SHP77 treated with DMSO at 0.1 percent for 48 hours (cell line): ENCODE measurements around the gene HYDIN.

ENCODE experiments used
- DNase-seq: peaks from one replicate; lab custom pipeline; 2025; lab: John Stamatoyannopoulos, UW

The HYDIN gene

DNA sequence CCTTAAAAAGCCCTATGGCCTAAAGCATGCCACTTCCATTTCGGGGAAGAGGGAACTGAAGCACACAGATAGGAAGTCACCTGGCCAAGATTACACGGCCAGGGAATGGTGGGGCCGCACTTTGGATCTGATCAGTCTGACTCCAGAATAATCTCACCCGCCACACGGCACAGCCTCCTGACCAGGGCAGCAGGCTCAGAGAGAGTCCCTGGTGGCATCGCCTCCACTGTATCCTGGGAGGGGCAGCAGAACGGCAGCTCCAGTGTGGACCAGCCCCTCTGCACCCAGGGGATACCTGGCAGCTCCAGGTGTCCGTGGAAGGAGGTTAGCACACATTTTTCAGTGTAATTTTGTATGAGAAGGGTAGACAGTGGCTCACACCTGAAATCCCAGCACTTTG lies 465.0 kb downstream of the HYDIN start:
- DNase-seq, result no peak

DNA sequence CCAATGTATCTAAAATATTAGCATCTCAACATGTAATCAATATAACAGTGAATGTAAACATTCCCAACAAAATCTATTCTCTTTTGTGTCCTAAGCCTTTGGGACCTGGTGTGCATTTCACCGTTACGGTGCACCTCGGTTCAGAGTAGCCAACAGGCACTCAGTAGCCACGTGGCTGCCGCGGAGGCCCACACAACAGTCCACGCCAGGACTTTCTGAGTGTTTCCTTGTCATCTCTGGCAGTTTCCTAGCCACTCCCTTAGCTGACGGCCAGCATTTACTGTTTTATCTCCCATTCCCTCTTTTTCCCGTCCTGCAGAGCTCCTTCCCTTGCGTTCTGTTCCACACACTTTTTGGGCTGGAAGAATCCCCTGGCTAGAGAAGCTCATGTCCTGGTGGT lies 465.9 kb downstream of the HYDIN start:
- DNase-seq, result no peak

DNA sequence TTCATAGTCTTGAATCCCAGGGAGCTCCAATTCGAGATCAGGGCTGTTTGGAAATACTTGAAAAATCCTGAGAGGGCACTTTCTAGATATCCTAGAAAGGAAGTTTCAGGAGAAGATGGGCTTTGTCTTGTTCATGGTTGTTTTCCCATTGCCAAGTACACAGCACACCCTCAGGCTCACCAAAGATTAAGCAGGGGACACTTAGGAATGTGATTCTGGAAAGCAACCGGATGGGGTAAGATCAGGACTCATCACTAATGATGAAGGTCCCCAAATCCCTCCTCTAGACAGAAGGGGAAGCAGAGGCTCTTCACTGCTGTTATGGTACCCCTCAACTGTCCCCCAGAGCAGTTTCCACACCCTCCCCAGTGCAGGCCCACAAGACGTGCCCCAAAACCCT lies 470.3 kb downstream of the HYDIN start:
- DNase-seq, result no peak

DNA sequence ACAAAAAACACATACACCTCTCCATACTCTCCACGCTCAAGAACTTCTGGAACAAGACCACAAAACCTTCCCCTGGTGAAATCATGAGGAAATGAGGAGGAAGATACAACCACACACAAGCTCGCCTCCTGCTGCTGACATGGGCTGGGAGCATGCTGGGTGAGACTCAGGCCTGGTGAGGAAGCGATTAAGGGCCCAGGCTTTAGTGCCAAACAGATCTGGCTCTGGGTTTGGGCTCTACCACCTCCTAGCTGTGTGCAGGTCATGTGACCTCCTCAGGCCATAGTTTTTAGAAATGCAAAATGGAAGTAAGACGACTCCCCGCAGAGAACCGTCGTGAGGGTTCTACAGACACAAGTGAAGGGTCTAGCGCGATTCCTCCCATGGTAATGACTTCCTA lies 470.9 kb downstream of the HYDIN start:
- DNase-seq, result no peak

DNA sequence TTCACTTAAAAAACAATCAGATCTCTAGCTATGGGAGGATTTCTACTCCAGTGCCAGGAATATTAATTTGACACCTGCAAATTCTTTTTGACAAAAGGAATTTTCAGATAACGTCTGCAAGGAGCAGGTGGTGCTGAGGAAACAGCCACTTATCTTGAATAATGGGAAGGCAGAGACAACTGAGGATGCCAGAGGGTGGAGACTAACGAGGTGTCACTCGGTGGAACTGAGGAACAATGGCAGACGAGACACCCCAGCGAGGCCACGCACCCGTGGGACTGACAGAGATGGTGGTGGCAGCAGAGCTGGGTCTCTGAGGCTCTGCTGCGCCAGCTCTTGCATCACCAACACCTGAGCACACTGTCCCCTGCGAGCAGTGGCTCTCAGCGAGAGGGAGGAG lies 471.7 kb downstream of the HYDIN start:
- no peak for DNase-seq
